IgD-negative memory B cell (primary cell): ENCODE data around the gene PRR5L. TPM values are rescaled to one million over a fixed set of nuclear protein-coding genes. Genes with fewer than 3 reads are reported as not detected.
A peak's percentile ranks its signal among the peaks of the same experiment; 100 is the strongest.

ENCODE experiments used
- H3K27ac Mint-ChIP-seq, 3 donors: one replicate each; pipeline ENCODE4 v1.8.0; 2020 to 2022; ENCODE audit warnings: mild to moderate bottlenecking in 3 of 3, mixed read lengths in 3 of 3, moderate library complexity in 1 of 3
- H3K27me3 Mint-ChIP-seq: one replicate; pipeline ENCODE4 v1.8.0; 2021; ENCODE audit warnings: mixed read lengths
- H3K36me3 Mint-ChIP-seq: one replicate; pipeline ENCODE4 v1.8.0; 2020; ENCODE audit warnings: mild to moderate bottlenecking, mixed read lengths
- H3K4me1 Mint-ChIP-seq, 3 donors: one replicate each; pipeline ENCODE4 v1.8.0; 2020 to 2022; ENCODE audit warnings: mixed read lengths in 3 of 3, mild to moderate bottlenecking in 1 of 3
- H3K4me3 Mint-ChIP-seq, 4 donors: one replicate each; pipeline ENCODE4 v1.8.0; 2020 to 2022; ENCODE audit warnings: mild to moderate bottlenecking in 4 of 4, mixed read lengths in 4 of 4, moderate library complexity in 3 of 4
- H3K9me3 Mint-ChIP-seq, 3 donors: one replicate each; pipeline ENCODE4 v1.8.0; 2020 to 2021; ENCODE audit warnings: mixed read lengths in 3 of 3, mild to moderate bottlenecking in 1 of 3
- polyA plus RNA-seq: library from polyadenylated mRNA; unstranded; fragments of 300-500 nt; fragmentation: Illumina TruSeq; gene quantifications from one replicate; pipeline ENCODE4 v1.2.3, GENCODE V29; 2021

Gene PRR5L
- polyA plus RNA-seq, 1 donor from 2014 or later: 1.2 TPM

DNA sequence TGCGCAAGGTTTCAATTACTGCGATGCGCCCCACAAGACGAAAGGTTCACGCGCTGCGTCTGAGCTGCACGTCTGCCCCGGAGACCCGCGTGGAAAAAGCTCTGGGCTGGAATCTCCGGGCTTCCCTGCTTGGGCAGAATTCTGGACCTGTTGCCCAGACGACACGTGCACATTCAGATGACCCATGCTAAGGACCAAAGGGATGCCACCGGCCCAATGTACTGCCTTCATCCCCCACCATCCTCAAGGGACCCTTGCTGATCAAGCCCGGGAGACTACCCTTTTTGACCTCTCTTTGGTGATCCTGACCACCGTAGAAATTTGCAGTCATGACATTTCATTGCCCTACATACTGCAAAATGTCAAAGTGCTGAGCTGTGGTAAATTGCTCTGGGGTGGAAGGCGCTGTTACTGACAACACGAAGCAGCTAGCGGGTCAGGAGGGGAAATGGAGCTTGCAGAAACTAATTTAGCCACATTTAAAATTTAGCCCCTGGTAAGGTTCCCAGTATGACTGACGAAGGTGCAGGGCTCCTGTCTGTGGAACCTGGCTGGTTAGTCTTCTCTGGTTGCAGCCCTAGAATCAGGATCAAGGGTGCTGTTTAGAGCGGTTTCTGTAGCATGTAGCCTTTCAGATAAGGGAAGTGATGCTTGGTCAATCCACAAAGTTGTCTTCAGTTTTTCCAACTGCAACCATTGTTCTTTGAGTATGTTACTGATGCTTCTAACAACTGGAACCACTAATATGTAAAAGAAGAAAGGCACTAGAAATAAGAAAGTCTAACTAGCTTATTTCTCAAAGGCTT, 81.9 kb downstream of the PRR5L start:
- Mint-ChIP-seq H3K36me3 (no peaks in the 10 kb centered on the region), H3K9me3 (no peaks in the 10 kb centered on the region), H3K4me1 (peaks cover 7 to 25% (median 12%) of the 10 kb centered on the region in 3 donors), H3K27me3 (peaks cover 56% of the 10 kb centered on the region), H3K4me3 (peak overlapping the region; percentile 82 to 95 (median 92)), H3K27ac (peak overlapping the region; percentile 18 to 59 (median 46))

DNA sequence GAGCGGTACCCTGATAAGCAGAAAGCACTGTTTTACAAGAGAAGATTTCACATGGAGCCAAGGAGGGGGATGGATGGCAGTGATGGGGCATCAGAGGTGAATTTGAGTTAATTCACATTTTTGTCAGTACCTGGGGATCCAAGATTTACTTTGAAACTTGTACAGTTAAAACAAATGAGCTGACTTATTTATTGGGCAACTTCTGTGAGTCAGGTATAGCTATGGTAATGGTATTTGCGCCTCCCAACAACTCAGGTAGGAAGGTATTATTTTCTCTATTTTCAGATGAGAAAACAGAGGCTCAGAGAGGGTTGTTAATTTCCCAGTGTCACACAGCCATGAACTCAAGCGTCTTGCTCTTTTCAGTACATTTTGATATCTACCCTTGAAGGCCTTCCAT, 83.6 kb downstream of the PRR5L start:
- Mint-ChIP-seq H3K4me3 (peak overlapping the region in 1 of 4 donors; percentile 62), H3K27ac (no peak overlapping the region), H3K4me1 (peaks cover 6 to 25% (median 12%) of the 10 kb centered on the region in 3 donors), H3K36me3 (no peaks in the 10 kb centered on the region), H3K27me3 (peaks cover 42% of the 10 kb centered on the region), H3K9me3 (no peaks in the 10 kb centered on the region)

DNA sequence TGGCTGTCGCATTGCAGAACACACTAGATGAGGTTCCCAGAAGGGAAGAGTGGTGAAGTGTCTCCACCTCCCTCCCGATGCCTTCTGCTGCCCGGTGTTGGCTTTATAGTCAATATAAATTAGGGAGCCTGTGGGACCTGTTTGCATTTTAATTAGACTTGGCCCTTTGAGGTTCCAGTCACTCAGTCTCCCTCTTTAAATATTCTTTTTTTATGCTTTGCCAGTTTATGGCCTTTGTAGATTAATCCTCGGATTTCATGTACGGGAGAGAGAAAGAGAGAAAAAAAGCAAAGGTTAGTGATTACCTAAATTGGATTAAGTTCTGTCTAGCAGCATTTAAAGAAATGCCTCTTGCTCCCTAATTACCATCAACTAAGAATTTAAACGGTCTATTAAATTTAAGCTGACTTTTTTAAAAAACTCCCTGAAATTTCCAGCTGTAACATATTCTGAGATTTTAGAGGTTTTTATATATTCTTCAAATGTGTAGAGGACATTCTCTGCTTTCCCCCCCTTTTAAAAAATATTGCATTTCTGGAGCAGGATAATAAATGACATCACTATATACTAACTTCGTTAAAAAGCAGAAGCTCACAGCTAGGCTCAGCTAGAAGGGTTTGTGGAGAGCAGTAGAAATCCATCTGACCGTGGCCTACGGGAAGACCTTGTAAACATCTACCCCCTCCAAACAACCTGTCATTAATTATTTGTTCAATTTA, 84.4 kb downstream of the PRR5L start:
- no peaks in the 10 kb centered on the region for H3K9me3 Mint-ChIP-seq
- peak overlapping the region in 2 of 4 donors; percentile 1 to 14 for H3K4me3 Mint-ChIP-seq
- H3K27ac Mint-ChIP-seq: no peak overlapping the region
- H3K4me1 Mint-ChIP-seq: peaks cover 6 to 25% (median 11%) of the 10 kb centered on the region in 3 donors
- no peaks in the 10 kb centered on the region for H3K36me3 Mint-ChIP-seq
- peaks cover 36% of the 10 kb centered on the region for H3K27me3 Mint-ChIP-seq

DNA sequence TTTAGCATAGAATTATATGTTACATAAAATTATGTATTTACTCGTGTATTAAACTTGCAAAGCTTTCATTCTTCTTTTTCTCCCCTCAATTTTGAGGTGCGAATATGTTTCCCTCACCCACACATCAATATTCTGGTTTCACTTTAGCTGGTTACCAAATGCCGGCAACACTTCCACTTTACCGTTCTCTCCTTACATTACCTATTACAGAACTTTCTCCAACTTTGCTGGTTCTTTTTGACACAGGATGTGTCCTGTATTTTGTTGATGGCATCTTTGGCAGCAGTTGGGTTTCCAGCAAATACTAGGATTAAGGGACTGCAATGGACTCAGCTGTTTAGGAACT, 84.9 kb downstream of the PRR5L start:
- no peaks in the 10 kb centered on the region for H3K36me3 Mint-ChIP-seq
- no peak overlapping the region for H3K27ac Mint-ChIP-seq
- peak overlapping the region in 2 of 4 donors; percentile 1 to 14 for H3K4me3 Mint-ChIP-seq
- no peaks in the 10 kb centered on the region for H3K9me3 Mint-ChIP-seq
- H3K4me1 Mint-ChIP-seq: peaks cover 6 to 22% (median 9%) of the 10 kb centered on the region in 3 donors
- H3K27me3 Mint-ChIP-seq: peaks cover 31% of the 10 kb centered on the region

DNA sequence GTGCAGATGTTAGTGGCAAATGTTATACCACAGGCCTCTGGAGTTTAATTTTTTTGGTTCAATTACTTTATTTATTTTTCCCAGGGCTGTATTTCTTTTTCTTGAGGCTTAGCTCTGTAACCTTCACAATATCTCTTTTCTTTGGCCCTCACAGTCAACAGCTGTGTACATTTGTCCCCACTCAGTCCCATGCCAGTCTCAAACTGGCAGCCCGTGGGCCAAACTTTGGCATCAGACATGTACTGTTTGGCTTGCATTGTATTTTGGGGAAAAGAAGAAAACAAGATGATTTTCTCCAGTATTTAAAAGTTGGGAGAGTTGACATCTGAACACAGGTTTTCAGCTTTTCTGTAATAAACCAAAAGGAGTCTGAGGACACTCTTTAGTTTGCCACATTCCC, 87.1 kb downstream of the PRR5L start:
- Mint-ChIP-seq H3K4me3 (no peak overlapping the region), H3K27me3 (peaks cover 15% of the 10 kb centered on the region), H3K27ac (no peak overlapping the region), H3K36me3 (no peaks in the 10 kb centered on the region), H3K4me1 (peaks cover 1 to 11% (median 3%) of the 10 kb centered on the region in 3 donors), H3K9me3 (no peaks in the 10 kb centered on the region)

DNA sequence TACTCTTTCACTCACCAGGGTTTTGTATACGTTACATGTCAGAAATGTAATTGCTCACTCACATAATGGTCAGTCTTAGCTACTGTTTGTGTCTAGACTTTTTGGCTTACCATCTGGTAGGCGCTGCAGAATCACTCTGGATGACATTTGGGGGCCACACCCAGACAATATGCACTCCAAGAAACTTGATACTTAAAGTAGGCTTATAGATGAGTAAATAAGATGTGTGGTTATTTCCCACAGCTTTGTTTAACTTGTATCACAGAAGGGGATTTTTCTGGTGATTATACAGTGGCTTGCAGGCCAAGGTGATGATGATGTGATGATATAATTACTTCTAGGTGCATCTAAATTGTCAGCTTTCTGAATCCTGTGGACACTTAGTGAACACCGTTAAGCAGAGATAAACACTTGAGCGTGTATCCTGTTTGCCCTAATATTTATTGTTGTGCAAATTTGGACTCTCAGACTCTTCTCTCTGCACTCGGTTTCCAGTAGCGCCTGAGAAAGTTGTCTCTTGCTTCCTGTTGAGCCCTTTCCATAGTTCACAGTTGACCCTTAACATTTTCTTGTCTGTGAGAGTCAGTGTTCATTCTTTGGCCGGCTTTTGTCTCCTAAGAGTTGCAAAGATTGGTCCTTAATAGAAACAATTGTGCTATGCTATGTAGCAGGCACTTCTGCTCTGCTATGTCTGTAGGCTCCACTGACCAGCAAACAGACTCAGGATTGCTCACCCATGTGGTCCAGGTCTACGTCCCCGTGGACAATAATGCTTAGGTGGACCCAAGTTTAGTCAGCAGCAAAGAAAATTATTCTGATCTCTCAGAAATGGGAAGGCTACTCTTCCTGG, 89.3 kb downstream of the PRR5L start:
- Mint-ChIP-seq H3K9me3 (no peaks in the 10 kb centered on the region), H3K27me3 (no peaks in the 10 kb centered on the region), H3K4me1 (peaks cover 0 to 10% (median 3%) of the 10 kb centered on the region in 3 donors), H3K36me3 (no peaks in the 10 kb centered on the region), H3K27ac (peak overlapping the region in 1 of 3 donors; percentile 46), H3K4me3 (no peak overlapping the region)

DNA sequence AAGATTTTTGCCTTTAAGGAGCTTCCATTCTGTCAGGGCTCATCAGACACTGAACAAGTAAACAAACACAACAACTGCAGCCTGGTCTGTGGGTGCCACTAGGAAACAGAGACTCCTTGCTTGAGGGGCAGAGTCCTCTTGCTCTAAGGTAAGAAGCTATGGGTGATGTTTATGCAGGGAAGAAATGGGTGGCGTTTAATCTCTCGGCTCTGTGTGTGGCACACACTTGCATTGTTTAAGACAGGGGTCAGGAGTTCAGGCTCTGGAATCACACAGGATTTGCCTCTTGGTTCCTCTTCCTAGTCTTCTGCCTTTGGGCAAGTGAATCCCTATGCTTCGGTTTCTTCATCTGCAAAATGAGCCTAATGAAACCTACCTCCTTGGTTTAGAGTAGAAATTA, 90.3 kb downstream of the PRR5L start:
- no peaks in the 10 kb centered on the region for H3K36me3 Mint-ChIP-seq
- no peaks in the 10 kb centered on the region for H3K27me3 Mint-ChIP-seq
- no peak overlapping the region for H3K4me3 Mint-ChIP-seq
- no peaks in the 10 kb centered on the region for H3K9me3 Mint-ChIP-seq
- peaks cover 7 to 14% (median 11%) of the 10 kb centered on the region in 3 donors for H3K4me1 Mint-ChIP-seq
- H3K27ac Mint-ChIP-seq: no peak overlapping the region

DNA sequence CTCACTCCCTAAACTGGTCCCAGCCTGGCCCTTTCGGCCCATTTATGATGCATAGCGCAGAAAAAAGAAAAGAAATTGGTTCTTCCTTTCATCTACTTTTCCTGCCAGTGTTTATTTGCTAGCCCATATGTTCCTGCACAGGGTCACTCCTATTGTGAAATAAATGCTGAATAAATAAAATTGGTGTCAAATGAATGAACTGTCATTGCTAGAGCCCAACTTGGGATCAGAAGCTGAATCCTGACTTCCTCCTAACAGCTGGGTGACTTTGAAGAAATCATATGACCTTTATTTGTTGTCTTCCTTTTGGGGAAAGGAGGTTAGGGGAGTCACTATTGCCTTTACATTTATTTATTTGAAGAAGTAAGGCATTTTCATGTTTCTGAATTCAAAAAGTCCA, 92.0 kb downstream of the PRR5L start:
- Mint-ChIP-seq H3K9me3 (peaks cover 0 to 6% (median 0%) of the 10 kb centered on the region in 3 donors), H3K4me3 (no peak overlapping the region), H3K27me3 (no peaks in the 10 kb centered on the region), H3K4me1 (peaks cover 20 to 25% (median 20%) of the 10 kb centered on the region in 3 donors), H3K36me3 (no peaks in the 10 kb centered on the region), H3K27ac (no peak overlapping the region)

DNA sequence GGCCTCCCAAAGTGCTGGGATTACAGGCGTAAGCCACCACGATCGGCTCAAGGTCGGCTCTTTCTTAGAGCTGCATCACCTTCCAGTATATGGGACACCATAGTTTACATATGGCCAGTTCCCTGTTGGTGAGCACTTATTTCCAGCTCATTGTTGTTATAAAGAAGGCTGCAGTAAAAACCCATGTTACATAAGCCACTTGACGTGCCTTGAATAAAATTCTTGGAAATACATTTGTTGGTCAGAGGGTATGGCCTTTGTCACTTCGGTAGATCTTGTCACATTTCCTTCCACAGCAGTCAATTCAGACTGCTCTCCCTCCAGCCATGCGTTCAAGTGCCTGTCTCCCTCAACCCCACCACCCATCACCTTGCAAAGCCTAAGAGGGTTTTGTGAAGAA, 92.9 kb downstream of the PRR5L start:
- Mint-ChIP-seq H3K36me3 (no peaks in the 10 kb centered on the region), H3K4me1 (peaks cover 20 to 27% (median 22%) of the 10 kb centered on the region in 3 donors), H3K4me3 (no peak overlapping the region)

DNA sequence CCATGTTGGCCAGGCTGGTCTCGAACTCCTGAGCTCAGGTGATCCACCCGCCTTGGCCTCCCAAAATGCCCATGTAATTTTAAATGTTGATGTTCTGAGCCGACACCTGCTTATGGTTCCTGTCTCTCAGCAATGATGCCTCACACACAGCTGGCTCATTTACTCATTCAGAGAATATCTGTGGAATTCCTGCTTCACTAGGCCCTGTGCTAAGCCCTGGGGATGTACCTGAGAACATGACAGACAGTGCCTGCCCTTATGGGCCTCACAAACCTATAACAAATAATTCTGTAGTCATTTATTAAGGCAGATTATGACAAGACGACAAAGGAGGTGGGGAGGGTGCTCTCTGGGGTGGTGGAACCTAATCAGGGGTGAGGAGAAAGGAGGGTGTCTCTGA, 93.7 kb downstream of the PRR5L start:
- Mint-ChIP-seq H3K27ac (no peak overlapping the region), H3K4me3 (peak overlapping the region in 1 of 4 donors; percentile 36), H3K4me1 (peaks cover 20 to 29% (median 22%) of the 10 kb centered on the region in 3 donors)

More for the DNA sequence above, 92.9 kb downstream of the PRR5L start:
- Mint-ChIP-seq H3K27me3 (no peaks in the 10 kb centered on the region), H3K9me3 (peaks cover 0 to 6% (median 1%) of the 10 kb centered on the region in 3 donors), H3K27ac (no peak overlapping the region)

DNA sequence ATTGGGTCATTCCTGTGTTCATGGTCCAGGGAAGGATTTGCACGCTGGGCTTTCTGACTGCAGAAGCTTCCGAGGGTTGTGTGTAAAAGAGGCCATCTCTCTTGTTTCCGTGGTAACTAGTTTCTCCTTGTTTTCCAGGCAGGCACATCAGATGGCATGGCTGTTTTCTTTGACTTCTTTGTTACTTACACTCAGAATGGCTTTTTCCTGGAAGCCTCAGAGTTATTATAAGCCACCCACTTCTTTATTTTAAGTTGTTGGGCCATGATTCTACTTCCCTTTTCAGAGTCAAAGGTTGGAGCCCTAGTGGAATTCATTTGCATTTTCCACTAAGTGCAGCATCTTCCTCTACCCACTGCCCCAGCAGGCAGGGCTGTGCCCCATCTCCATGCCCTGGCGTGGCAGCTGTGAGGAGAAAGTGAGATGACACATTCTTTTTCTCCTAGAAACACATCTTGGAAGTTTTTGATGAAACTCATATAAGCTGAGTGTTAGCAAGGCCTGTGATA, 94.9 kb downstream of the PRR5L start:
- Mint-ChIP-seq H3K27me3 (no peaks in the 10 kb centered on the region), H3K4me1 (peaks cover 20 to 29% (median 22%) of the 10 kb centered on the region in 3 donors), H3K4me3 (peak overlapping the region in 2 of 4 donors; percentile 74 to 87), H3K36me3 (no peaks in the 10 kb centered on the region), H3K27ac (peak overlapping the region in 1 of 3 donors; percentile 20), H3K9me3 (peaks cover 0 to 6% (median 1%) of the 10 kb centered on the region in 3 donors)

More for the DNA sequence above, 93.7 kb downstream of the PRR5L start:
- Mint-ChIP-seq H3K36me3 (no peaks in the 10 kb centered on the region), H3K9me3 (peaks cover 0 to 6% (median 1%) of the 10 kb centered on the region in 3 donors), H3K27me3 (no peaks in the 10 kb centered on the region)

DNA sequence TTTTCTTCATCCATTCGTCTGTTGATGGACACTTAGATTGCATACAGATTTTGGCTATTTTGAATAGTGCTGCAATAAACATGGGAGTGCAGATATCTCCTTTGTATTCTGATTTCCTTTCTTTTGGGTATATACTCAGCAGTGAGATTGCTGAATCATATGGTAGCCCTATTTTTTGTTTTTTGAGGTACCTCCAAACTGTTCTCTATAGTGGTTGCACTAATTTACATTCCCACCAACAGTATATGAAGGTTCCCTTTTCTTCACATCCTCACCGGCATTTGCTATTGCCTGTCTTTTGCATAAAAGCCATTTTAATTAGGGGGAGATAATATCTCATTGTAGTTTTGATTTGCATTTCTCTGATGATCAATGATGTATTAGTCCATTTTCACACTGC, 96.1 kb downstream of the PRR5L start:
- H3K4me3 Mint-ChIP-seq: no peak overlapping the region
- H3K9me3 Mint-ChIP-seq: peaks cover 0 to 6% (median 1%) of the 10 kb centered on the region in 3 donors
- H3K27me3 Mint-ChIP-seq: no peaks in the 10 kb centered on the region
- peak overlapping the region in 1 of 3 donors; percentile 2 for H3K27ac Mint-ChIP-seq
- no peaks in the 10 kb centered on the region for H3K36me3 Mint-ChIP-seq
- H3K4me1 Mint-ChIP-seq: peaks cover 20 to 29% (median 22%) of the 10 kb centered on the region in 3 donors

DNA sequence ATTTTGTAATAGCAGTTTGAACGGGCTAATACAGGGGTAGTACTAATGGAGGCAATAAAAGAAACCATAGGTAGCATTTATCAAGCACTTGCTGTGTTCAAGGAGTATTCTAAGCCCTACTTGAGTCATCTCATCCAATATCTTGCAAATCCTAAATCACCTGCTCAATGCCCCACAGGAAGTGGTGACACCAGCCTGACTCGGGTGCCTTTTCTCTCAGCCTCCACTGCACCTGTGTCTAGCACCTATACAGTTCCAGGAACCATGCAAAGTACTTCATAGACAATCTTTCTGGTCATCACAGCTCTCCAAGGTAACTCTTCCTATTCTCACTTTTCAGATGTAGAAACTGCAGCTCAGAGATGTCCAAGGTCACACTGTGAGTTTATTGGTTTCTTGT, 98.0 kb downstream of the PRR5L start:
- H3K36me3 Mint-ChIP-seq: peaks cover 3% of the 10 kb centered on the region
- H3K27ac Mint-ChIP-seq: no peak overlapping the region
- H3K27me3 Mint-ChIP-seq: no peaks in the 10 kb centered on the region
- H3K4me1 Mint-ChIP-seq: peaks cover 20 to 29% (median 22%) of the 10 kb centered on the region in 3 donors
- H3K9me3 Mint-ChIP-seq: peaks cover 0 to 6% (median 1%) of the 10 kb centered on the region in 3 donors
- H3K4me3 Mint-ChIP-seq: no peak overlapping the region

DNA sequence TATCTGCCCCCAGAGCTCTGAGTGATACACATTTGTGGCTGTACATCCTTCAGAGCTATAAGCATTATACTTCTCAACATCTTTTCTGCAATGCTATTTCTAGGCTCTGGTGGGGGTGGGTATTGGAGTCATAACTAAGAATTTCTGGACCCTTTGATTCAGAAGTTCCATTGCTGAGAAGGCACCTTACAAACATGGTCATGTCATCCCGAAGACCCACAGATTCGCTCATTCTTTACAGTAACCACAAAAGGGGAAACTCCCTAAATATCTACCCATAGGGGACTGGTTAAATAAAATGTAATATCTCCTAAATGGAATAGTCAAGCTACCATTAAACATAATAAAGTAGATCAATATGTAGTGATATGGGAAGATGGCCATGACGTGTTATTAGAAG, 98.8 kb downstream of the PRR5L start:
- H3K9me3 Mint-ChIP-seq: peaks cover 0 to 6% (median 1%) of the 10 kb centered on the region in 3 donors
- no peak overlapping the region for H3K27ac Mint-ChIP-seq
- peaks cover 4% of the 10 kb centered on the region for H3K36me3 Mint-ChIP-seq
- no peak overlapping the region for H3K4me3 Mint-ChIP-seq
- H3K4me1 Mint-ChIP-seq: peaks cover 21 to 29% (median 29%) of the 10 kb centered on the region in 3 donors
- H3K27me3 Mint-ChIP-seq: peaks cover 6% of the 10 kb centered on the region
